ENCODE data around the gene SCN9A.
"Not testable (repeated sequence)": the region's sequence is repeated elsewhere in the genome, so short reads cannot be mapped to it uniquely, and the experiment has no call there.

Gene SCN9A

DNA sequence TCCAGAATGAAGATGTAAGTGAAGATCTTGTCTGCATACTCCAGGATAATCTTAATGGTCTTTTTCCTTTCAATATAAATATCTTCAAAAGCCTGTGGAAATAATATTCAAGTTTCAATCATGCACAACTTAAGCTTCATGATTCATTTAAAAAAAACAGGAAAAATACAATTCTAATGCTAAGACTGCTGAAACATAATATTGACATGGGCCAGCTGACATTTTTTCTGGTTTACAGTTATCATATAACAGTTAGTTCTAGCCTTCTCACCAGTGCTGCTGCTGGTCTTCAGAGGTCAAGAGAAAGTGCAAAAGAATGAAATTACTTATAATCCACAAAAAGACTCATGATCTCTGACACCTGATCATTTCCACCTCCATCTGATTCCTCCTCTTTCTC is 137.6 kb downstream of the SCN9A start:
- no peak for DNase-seq

- DNase-seq: no peak
Observed at GRCh38 chr2:166234112-166234846, 141.5 kb downstream of the SCN9A start.

DNA sequence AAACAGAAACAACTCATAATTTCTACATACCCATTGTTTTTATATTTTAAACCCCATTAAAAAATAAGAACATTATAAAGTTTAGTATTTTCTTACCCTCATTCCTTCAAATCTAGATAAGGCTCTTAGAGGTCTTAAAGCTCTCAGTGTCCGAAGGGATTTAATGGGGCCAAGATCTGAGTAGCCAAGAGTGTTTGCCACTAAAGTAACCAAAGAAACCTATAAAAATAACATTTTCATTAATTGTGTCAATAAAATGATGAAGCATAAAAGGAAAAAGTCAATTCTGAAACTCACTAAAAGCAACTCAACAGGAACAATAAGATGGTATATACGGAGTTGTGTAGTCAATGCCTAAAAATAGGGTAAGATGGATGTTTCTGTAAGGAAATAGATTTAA is 142.5 kb downstream of the SCN9A start:
- no peak for DNase-seq

GRCh38 chr2:166230724-166231070 is 145.0 kb downstream of the SCN9A start:
- DNase-seq: no peak

GRCh38 chr2:166230024-166230723 is 145.6 kb downstream of the SCN9A start:
- no peak for DNase-seq

GRCh38 chr2:166229678-166230023 is 146.1 kb downstream of the SCN9A start:
- DNase-seq: no peak

GRCh38 chr2:166224197-166224596 is 151.5 kb downstream of the SCN9A start:
- no peak for DNase-seq

GRCh38 chr2:166223298-166223697 is 152.4 kb downstream of the SCN9A start:
- no peak for DNase-seq

- no peak for DNase-seq
Observed at GRCh38 chr2:166211079-166211478, 164.7 kb downstream of the SCN9A start.

DNA sequence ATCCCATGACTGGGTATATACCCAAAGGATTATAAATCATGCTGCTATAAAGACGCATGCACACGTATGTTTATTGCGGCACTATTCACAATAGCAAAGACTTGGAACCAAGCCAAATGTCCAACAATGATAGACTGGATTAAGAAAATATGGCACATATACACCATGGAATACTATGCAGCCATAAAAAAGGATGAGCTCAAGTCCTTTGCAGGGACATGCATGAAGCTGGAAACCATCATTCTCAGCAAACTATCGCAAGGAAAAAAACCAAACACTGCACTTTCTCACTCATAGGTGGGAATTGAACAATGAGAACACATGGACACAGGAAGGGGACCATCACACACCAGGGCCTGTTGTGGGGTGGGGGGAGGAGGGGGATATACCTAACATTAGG is 165.8 kb downstream of the SCN9A start:
- DNase-seq: not testable (repeated sequence)

DNA sequence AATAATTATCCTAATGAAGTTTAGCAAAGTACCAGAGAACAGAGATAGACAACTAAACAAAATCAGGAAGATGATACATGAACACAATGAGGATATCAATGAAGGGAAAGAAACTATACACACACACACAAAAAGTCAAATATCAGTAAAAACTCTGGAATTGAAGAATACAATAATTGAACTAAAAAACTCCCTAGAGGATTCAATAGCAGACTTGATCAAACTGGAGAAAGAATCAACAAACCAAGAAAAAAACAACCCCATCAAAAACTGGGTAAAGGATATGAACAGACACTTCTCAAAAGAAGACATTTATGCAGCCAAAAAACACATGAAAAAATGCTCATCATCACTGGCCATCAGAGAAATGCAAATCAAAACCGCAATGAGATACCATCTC is 166.4 kb downstream of the SCN9A start:
- not testable (repeated sequence) for DNase-seq

GRCh38 chr2:166206153-166206552 is 169.6 kb downstream of the SCN9A start:
- DNase-seq: not testable (repeated sequence)

GRCh38 chr2:166202778-166203177 is 173.0 kb downstream of the SCN9A start:
- DNase-seq: no peak

- DNase-seq: no peak
Observed at GRCh38 chr2:166197446-166197845, 178.3 kb downstream of the SCN9A start.

DNA sequence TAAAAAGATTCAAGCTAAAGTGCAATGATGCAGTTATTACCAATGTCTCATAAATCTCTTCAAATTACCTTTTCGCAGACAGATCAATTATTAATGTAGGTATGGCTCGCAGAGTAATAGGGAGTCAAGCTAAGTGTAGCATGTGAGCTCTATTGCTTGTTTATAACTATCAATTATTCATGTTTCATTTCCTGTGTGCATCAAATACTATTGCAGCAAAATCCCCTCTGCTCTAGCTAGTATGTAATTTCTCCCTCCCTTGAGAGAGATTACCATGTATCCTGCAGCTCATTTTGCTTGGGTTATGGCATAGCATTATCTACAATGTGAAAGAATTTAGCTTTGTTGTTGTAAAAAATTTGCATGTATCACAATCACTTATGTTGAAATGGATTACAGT is 182.3 kb downstream of the SCN9A start:
- no peak for DNase-seq

- no peak for DNase-seq
Observed at GRCh38 chr2:166188084-166188483, 187.7 kb downstream of the SCN9A start.

DNA sequence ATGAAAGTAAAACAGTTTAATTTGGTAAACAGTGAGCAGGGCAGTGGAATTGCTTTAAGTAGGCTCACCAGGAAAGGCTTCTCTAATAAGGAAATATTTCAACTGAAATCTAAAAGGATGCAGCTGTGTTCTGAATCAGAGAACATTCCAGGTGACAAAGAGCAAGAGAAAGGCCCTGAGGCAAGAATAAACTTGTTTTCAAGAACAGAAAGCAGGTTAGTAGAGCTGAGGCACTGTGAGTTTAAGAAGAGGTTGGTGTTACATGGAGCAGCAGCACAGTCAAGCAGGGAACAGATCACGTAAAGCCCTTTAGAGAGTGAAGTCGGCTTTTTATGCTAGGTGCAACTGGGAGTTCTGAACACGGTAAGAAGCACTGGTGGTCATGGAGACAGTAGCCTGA is 191.0 kb downstream of the SCN9A start:
- DNase-seq: no peak

- DNase-seq: no peak
Observed at GRCh38 chr2:166181813-166182154, 194.0 kb downstream of the SCN9A start.

DNA sequence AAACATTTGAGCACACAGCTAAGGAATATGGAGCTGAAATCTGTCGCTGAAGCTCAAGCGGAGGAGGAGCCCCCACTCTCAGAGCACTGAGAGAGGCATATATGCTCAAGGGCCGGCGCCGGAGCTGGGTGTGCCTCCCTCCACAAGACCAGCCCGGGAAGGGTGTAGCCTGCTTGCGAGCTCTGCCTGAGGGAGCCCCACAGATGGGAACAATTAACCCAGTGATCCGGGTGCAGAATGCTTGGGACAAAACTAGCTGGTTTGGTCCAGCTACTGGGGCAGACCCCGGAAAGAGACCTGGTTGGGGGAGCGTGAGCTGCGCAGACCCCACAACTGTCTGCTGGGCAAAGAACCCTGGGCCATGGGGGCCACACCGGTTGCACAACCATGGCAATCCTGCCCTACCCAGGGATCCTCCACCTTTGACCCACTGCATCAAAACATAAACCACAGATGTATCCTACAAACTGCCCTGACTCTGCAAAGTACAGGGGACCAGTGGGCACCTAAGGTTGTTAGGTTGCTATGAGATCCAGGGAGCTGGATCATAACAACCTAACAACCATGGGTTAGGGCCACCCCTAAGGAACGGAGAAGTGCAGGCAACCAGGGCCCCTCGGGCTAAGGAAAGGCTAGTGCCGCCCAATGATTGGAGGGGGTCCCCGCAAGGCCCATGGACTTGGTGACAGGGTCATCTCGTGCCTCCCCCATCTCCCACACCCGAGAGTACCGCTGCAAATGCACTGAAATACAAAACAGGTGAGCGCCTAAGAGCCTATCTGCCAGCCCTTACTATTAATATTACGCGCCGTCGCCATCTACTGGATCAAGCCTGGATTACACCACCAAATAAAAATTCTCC is 194.6 kb downstream of the SCN9A start:
- peak; percentile 58 for DNase-seq

DNA sequence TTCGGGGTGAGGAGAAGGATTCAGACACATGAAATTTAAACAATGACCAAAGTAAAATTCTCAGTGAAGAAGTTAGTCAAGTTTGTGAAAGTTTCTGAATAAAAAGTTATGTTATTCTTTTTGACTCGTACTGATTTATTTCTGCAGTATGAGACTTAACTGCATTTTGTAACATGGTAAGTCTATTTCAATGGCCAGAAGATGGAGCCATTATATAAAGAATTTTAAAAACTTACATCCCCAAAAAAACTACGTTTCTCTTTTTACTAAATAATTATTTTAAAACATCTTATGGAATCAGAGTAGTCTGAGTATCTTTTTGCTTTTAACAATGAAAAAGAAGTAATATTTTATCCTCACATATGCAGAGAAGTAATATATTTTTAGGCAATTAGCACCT is 196.5 kb downstream of the SCN9A start:
- DNase-seq: no peak

DNA sequence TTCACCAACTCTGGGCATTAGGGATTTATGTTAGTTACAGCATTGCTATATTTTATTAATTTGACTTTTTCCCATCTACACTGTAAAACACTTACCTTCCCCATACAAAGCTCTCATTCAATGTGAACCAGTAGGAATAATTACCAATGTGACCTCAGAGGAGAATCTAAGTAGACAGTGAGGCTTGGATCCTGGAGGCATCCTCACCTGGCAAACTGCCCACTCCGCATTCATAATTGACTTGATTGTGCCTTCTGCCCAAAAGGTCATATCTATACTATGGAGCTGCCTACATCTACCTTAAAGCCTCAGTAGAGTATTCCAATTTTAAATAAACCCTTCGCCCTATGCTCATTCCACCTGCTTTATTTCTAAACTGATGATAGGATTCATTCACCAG is 202.5 kb downstream of the SCN9A start:
- DNase-seq: no peak

DNA sequence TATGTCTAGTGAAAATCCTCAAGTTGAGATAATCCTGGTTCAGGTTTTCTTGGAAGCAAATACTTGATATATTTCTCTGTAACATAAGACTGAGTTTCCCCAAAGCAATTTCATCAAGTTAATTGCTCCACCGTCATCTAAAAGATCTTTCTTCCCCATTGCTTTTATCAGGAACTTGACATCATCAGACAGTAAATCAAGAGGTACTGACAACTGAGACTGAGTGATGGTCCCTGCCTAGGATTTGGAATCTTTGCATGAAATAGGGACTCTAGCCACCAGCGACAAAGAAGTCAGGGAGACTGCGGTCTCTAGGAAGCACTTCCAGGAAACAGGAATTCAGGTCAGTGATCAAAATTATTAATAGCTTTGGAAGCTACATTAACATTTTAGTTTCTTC is 204.5 kb downstream of the SCN9A start:
- no peak for DNase-seq

GRCh38 chr2:166170356-166170755 is 205.4 kb downstream of the SCN9A start:
- no peak for DNase-seq

DNA sequence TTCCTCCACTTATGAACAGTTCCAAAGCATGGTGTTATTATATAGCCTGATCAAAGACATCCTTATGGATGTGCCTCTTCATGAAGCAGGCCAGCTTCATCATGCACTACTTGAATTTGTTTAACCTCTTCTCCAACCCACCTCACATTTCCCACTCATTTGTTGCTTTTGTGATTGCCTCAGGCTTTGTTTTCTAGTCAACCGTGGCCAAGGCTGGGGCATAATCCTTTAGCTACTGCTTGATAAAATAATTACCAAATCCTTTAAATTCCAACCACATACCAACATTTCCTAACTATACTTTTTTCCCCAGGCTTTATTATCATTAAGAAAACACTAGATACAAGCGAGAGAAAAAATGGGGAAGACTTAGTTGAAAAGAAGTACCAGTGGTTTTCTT is 208.3 kb downstream of the SCN9A start:
- no peak for DNase-seq

Measured in NCI-H1105 treated with DMSO at 0.1 percent for 48 hours (cell line).